Measurements from ENCODE around the gene ZBTB8A.
"Not testable (repeated sequence)": the region's sequence is repeated elsewhere in the genome, so short reads cannot be mapped to it uniquely, and the experiment has no call there.

ZBTB8A gene

GRCh38 chr1:32538887-32539583 lies at the start of gene ZBTB8A:
ZBTB8A (plus strand) TSS chr1:32539427; CDS start chr1:32592932, 53,505 bp downstream.
- DNase-seq (ENCODE audit: low read depth, low spot score): peak; percentile 77

- no peak for DNase-seq (ENCODE audit: low read depth, low spot score)
These were observed 49.3 kb upstream of the ZBTB8A start for GRCh38 chr1:32489774-32490454.

DNA sequence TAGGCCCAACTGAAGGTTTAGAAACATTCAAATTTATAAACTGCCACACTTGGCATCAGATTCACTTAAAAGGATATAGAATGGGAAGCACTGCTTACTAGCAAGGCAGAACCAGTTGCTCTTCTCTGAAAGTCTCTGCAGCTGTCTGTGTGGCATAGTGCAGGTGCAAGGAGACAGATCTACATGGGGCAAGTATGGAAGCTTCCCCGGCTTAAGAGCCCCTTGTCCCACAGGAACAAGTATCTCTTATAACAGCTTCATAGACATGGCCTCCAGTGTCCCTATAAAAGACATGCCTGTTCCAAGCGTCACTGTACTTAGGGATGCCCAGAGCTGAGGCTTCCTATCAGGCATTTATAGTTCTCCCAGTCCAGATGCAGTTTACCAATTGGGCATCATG lies 47.8 kb upstream of the ZBTB8A start:
- DNase-seq (ENCODE audit: low read depth, low spot score): no peak

DNA sequence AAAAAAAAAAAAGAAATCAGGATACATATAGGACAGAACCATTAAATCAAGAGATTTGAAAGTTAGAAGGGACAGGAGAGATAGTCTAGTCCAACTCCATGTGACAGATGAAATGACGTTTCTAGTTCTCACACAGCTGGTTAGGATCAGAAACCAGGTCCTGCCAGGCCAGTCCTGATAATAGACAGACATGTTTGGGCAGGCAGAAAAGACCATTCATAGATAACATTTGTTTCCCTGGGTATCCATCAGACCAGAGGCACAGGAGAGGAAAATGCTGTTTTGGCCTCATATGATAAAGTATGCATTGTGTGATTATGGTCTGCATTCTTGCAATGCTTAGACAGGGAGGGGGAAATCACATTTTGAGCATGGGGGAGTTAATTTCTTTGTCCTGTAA lies 45.0 kb upstream of the ZBTB8A start:
- peak; percentile 55 for DNase-seq (ENCODE audit: low read depth, low spot score)

GRCh38 chr1:32494711-32495337 lies 44.4 kb upstream of the ZBTB8A start:
- no peak for DNase-seq (ENCODE audit: low read depth, low spot score)

GRCh38 chr1:32496127-32496526 lies 43.1 kb upstream of the ZBTB8A start:
- peak; percentile 27 for DNase-seq (ENCODE audit: low read depth, low spot score)

DNA sequence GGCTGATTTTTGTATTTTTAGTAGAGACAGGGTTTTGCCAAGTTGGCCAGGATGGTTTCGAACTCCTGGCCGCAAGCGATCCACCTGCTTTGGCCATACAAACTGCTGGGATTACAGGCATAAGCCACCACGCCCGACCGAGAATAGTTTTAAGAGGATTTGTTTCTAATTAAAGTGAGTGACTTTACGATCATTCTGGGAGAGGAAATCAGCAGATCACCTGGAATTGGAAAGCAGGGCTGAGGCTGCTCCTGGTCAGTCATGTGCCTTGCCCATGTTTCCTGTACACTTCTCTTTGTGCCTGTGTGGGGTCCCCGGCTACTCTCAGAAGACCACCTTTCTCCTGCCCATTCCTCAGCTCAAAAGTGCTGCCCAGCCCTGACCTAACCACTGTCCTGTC lies 40.5 kb upstream of the ZBTB8A start:
- DNase-seq (ENCODE audit: low read depth, low spot score): no peak

- peak; percentile 86 for DNase-seq (ENCODE audit: low read depth, low spot score)
These were observed 38.6 kb upstream of the ZBTB8A start for GRCh38 chr1:32500387-32501209.

GRCh38 chr1:32501865-32502264 lies 37.4 kb upstream of the ZBTB8A start:
- DNase-seq (ENCODE audit: low read depth, low spot score): no peak

DNA sequence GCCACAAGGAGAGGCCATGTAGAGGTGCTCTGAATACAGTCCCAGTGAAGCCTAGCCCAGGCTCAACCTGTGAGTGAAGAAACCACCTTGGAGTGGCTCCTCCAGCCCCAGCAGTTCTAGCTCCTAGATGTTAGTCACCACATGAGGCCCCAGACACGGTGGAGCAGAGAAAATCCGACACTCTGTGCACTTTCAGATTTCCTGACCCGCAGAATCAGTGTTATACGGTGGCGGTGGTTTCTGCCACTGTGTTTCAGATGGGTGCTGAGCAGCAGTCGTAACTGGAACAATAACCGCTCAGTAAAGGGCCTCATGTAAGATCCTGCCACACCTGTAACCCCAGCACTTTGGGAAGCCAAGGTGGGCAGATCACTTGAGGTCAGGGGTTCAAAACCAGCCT lies 36.1 kb upstream of the ZBTB8A start:
- DNase-seq (ENCODE audit: low read depth, low spot score): no peak

DNA sequence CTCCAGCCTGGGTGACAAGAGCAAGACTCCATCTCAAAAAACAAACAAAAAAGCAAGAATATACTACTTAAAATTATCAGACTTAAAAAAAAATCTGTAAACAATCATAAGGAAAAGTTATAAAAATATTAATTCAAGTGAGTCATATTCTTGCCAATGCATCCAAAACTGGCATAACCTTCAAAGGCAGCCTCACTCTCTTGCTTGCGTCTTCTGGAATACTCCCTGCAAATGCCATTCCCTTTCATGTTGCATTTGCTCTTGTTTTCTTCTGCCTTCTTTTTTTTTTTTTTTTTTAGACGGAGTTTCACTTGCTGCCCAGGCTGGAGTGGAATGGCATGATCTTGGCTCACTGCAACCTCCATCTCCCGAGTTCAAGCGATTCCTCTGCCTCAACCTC lies 32.2 kb upstream of the ZBTB8A start:
- DNase-seq (ENCODE audit: low read depth, low spot score): no peak

DNA sequence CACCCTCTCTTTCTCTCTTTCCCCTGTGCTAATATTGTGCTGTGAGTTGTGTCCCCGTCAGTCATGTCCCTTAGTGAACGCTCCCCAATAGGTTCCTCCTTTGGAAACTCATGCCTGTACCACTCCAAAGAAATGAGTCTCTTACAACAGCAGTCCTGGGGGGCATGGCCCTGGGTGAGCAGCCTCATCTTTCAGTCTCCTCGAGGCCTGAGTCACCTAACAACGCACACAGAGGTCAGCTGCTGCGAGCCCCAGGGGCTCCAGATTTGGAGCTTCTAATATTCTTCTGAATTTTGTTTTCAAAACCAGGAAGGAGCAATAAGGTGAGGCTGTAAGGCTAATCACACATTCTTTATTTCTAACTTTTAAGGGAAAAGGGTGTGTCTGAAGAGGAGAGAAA lies 30.5 kb upstream of the ZBTB8A start:
- DNase-seq (ENCODE audit: low read depth, low spot score): no peak

- no peak for DNase-seq (ENCODE audit: low read depth, low spot score)
These were observed 29.3 kb upstream of the ZBTB8A start for GRCh38 chr1:32509939-32510338.

DNA sequence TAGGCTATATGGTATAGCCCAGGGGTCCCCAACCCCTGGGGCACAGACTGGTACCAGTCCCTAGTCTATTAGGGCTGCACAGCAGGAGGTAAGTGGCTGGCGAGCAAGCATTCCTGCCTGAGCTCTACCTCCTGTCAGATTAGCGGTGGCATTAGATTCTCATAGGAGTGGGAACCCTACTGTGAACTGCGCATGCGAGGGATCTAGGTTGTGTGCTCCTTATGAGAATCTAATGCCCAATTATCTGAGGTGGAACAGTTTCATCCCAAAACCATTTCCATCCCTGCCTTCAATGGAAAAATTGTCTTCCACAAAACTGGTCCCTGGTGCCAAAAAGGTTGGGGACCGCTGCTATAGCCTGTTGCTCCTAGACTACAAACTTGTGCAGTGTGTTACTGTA lies 22.8 kb upstream of the ZBTB8A start:
- no peak for DNase-seq (ENCODE audit: low read depth, low spot score)

DNA sequence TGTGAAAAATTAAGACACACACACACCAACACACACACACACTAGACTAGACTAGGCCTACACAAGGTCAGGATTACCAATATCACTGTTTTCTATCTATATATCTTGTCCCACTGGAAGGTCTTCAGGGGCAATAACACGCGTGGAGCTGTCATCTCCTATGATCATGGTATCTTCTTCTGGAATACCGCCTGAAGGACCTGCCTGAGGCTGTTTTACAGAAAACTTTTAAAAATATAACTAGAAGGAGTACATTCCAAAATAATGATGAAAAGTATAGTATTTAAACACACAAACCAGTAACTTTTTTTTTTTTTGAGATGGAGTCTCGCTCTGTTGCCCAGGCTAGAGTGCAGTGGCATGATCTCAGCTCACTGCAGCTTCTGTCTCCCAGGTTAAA lies 20.3 kb upstream of the ZBTB8A start:
- DNase-seq (ENCODE audit: low read depth, low spot score): no peak

- DNase-seq (ENCODE audit: low read depth, low spot score): no peak
These were observed 18.1 kb upstream of the ZBTB8A start for GRCh38 chr1:32521165-32521564.

DNA sequence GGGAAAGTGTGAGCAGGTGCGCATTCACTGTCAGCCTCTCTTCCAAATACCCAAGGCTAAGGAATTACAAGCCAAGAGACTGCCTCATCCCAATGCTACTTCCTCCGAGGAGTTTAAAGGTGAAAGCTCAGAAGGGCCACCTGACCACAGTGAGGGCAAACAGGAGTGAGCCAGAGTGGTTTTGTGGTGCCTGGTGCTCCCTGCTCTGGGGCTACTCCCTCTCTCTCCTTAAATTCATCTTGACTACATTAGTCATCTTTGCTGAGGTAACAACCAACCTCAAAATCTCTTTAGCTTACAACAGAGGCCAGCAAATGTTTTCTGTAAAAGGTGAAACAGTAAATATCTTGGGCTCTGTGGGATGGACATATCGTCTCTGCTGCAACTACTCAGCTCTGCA lies 14.2 kb upstream of the ZBTB8A start:
- DNase-seq (ENCODE audit: low read depth, low spot score): peak; percentile 20

DNA sequence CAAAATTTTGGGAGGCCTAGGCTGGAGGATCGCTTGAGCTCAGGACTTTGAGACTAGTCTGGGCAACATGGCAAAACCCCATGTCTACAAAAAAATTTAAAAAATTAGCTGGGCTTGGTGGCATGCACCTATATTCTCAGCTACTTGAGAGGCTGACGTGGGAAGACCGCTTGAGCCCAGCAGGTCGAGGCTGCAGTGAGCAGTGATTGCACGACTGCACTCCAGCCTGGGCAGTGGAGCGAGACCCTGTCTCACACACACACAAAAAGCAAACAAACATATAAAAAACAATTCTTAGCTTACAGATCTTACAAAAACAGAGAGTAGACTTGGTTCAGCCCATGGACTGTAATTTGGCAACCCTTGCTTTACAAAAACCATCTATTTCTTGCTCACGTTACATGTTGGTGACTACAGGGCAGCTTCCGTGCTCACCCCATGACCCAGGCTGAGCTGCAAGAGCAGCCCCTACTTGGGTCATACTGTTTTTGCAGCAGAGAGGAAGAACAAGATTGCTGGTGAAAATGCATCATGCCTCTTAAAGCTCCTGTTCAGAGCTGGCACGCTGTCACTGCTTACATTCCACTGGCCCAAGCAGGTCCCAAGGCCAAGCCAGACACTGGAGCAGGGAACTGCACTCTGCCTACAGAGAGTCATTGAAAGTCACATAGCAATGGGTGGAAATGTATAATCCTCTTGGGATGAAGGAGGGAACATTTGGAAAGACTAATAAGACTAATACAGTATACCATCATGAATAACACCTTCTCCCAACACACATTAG lies 13.4 kb upstream of the ZBTB8A start:
- no peak for DNase-seq (ENCODE audit: low read depth, low spot score)

- not testable (repeated sequence) for DNase-seq (ENCODE audit: low read depth, low spot score)
These were observed 10.7 kb upstream of the ZBTB8A start for GRCh38 chr1:32528550-32528949.

DNA sequence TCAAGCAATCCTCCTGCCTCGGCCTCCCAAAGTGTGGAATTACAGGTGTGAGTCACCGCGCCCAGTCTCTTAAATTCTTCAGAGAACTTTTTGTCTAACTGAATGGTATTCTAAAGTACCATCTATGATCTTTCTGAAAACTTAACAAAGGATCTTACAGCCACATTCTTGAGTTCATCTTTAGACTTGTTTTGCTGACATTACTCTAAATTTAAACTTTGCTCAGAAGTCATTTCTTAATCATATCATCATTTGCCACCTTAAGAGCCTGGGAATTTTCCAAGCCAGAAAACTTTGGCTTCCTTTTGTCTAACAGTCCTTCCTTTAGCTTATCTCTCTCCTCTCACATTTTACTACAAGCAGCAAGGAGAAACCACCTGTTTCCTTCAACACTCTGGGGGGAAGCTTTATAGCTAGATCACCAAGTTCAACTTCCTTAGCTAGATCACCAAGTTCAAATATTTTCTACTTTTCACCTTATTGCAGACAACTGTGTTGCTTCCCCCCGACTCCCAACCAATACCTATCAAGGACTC lies 5.4 kb upstream of the ZBTB8A start:
- no peak for DNase-seq (ENCODE audit: low read depth, low spot score)

GRCh38 chr1:32536117-32536516 lies 3.1 kb upstream of the ZBTB8A start:
- no peak for DNase-seq (ENCODE audit: low read depth, low spot score)
